PC-9 (cell line): ENCODE results near the gene FAM117A. TPM values are rescaled to one million over a fixed set of nuclear protein-coding genes. Genes with fewer than 3 reads are reported as not detected.

Source experiments
- BruUV-seq: library from RNA; stranded (reverse); fragments of 400-500 nt; replicated peaks from 2 replicates; lab custom pipeline; 2021; lab: Mats Ljungman, UMichigan
- CTCF ChIA-PET: fragments of 300-600 bp; sonication (Branson Sonifier 250); formaldehyde crosslinking; loops from one replicate; lab custom pipeline; 2022; ENCODE audit warnings: antibody characterized with exemption; lab: Charles Lee
- POLR2A ChIA-PET: fragments of 300-600 bp; sonication (Branson Sonifier 250); formaldehyde crosslinking; loops from one replicate; lab custom pipeline; 2022; ENCODE audit warnings: antibody characterized with exemption; ENCODE audit not compliant: unreplicated experiment; lab: Charles Lee
- DNase-seq, 2 experiments: peaks; one replicate each; pipeline versions ENCODE4 v3.0.0 to v3.0.0-alpha.2; 2015 to 2022; ENCODE audit warnings: mixed read lengths in 1 of 2
- H2AFZ ChIP-seq: fragments of 200-600 bp; sonication (generic); 2 replicates; pipeline ENCODE4 v1.8.1; 2017; ENCODE audit warnings: antibody characterized with exemption
- H3F3A ChIP-seq: fragments of 200-600 bp; sonication (generic); 2 replicates; pipeline ENCODE4 v1.8.1; 2017; ENCODE audit warnings: antibody characterized with exemption, mild to moderate bottlenecking, low read depth; ENCODE audit not compliant: insufficient read depth
- H3K27ac ChIP-seq: fragments of 200-600 bp; sonication (generic); 2 replicates; pipeline ENCODE4 v1.6.1; 2016; ENCODE audit warnings: mixed run types
- H3K27me3 ChIP-seq: fragments of 200-600 bp; sonication (generic); 2 replicates; pipeline ENCODE4 v1.6.1; 2016; ENCODE audit warnings: low read depth, mixed run types; ENCODE audit not compliant: insufficient read depth
- H3K36me3 ChIP-seq: fragments of 200-600 bp; sonication (generic); 2 replicates; pipeline ENCODE4 v1.6.1; 2016; ENCODE audit warnings: low read depth, mixed run types
- H3K4me1 ChIP-seq: fragments of 200-600 bp; sonication (generic); replicated peaks from 2 replicates; pipeline ENCODE4 v1.6.1; 2016; ENCODE audit warnings: mixed run types; ENCODE audit not compliant: insufficient read depth
- H3K4me2 ChIP-seq: fragments of 200-600 bp; sonication (generic); 2 replicates; pipeline ENCODE4 v1.6.1; 2017; ENCODE audit warnings: mixed run types
- H3K4me3 ChIP-seq: fragments of 200-600 bp; sonication (generic); 2 replicates; pipeline ENCODE4 v1.6.1; 2016; ENCODE audit warnings: mixed run types
- H3K79me2 ChIP-seq: fragments of 200-600 bp; sonication (generic); 2 replicates; pipeline ENCODE4 v1.6.1; 2017; ENCODE audit warnings: low read depth, mixed run types
- H3K9me2 ChIP-seq: fragments of 200-600 bp; sonication (generic); 2 replicates; pipeline ENCODE4 v1.8.1; 2017; ENCODE audit warnings: mild to moderate bottlenecking; ENCODE audit not compliant: insufficient read depth
- H3K9me3 ChIP-seq: fragments of 200-600 bp; sonication (generic); 2 replicates; pipeline ENCODE4 v1.8.1; 2016; ENCODE audit warnings: low read depth; ENCODE audit not compliant: insufficient read depth
- H4K20me1 ChIP-seq: fragments of 200-600 bp; sonication (generic); 2 replicates; pipeline ENCODE4 v1.8.1; 2017; ENCODE audit not compliant: insufficient read depth
- CTCF ChIP-seq: fragments of 200-600 bp; sonication (generic); conservative IDR thresholded peaks from 2 replicates; pipeline ENCODE4 v1.6.1; 2017; ENCODE audit warnings: mixed run types, antibody characterized with exemption, mild to moderate bottlenecking, moderate library complexity
- EZH2 ChIP-seq: fragments of 200-600 bp; sonication (generic); IDR thresholded peaks from 2 replicates; pipeline ENCODE4 v1.8.0; 2017; ENCODE audit warnings: antibody characterized with exemption, low read depth
- intact Hi-C: fragments of 100-400 bp; cut with micrococcal nuclease; formaldehyde crosslinking; loops from one replicate; pipeline ENCODE4 v1.10.0; 2022; ENCODE audit not compliant: unreplicated experiment
- total RNA-seq: library from RNA; stranded (reverse); gene quantifications from 2 replicates; pipeline ENCODE4 v1.2.3, GENCODE V29; 2021

The FAM117A gene
- total RNA-seq, 1 experiment from 2014 or later, result 15.0 TPM

DNA sequence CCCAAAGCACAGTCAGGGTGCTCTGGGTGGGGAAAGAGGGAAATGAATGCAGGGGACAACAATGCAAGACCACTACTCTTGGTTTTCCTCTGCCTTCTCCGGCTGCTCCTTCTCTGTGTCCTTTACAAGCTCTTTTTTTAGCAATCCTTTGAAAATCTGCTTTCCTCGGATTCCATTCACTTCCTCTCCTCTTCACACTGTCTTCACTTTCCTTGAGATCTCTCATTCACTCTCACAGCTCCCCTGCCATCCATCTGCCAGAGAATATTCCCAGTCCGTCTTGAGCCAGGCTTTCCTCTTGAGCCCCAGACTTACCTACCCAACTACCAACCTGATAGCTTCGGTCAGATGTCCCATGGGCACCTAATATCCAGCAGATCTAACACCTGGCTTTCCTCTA is 75.1 kb downstream of the FAM117A start:
- no TSS peak for BruUV-seq
- Histone ChIP-seq H3K9me3 (no peaks in the 10 kb centered on the region), H3K36me3 (no peaks in the 10 kb centered on the region), H3K4me1 (no peaks in the 10 kb centered on the region), H3K9me2 (no peaks in the 10 kb centered on the region), H3K79me2 (no peaks in the 10 kb centered on the region), H3F3A (peaks cover 15% of the 10 kb centered on the region), H3K27ac (no peak overlapping the region), H3K27me3 (peaks cover 16% of the 10 kb centered on the region; the same call in 1 of the 2 replicates), H2AFZ (no peak overlapping the region), H4K20me1 (no peaks in the 10 kb centered on the region), H3K4me2 (no peak overlapping the region), H3K4me3 (no peak overlapping the region)
- intact Hi-C loops, result no loop called here
- DNase-seq, result no peak
- ChIA-PET CTCF (no interaction called here), POLR2A (interaction anchor here (0.6 kb wide), 1 partner anchor 463 kb away, joined by 6 read pairs; no protein-coding TSS in a partner anchor)
- TF ChIP-seq EZH2 (no peak), CTCF (no peak)

DNA sequence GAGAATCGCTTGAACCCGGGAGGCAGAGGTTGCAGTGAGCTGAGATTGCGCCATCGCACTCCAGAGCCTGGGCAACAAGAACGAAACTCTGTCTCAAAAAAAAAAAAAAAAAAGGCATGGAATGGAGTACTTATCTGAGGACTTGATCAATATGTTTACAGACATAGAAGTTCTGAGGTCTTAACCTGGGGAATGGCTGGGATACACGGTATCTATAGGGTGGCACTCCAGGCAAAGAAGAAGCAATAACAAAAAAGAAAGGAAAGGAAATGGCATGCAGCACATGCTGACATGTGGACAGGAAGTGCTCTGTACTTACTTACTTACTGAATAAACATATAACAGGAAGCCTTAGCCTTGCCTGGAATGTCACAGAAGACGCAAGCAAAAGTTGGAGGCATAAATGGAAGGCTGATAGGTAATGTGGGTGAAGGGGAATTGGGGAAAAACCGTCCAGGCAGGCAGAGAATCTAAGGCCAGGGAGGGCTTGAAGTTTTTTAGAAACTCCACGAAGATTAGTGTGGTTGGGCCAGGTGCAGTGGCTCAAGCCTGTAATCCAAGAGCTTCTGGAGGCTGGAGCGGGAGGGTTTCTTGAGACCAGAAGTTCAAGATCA is 75.9 kb downstream of the FAM117A start:
- Histone ChIP-seq H3K9me3 (no peaks in the 10 kb centered on the region), H3K27me3 (peaks cover 16% of the 10 kb centered on the region; the same call in 1 of the 2 replicates), H3K36me3 (no peaks in the 10 kb centered on the region), H2AFZ (no peak overlapping the region), H3K4me2 (0 out of 2 replicates have a peak overlapping the region, but pooled peaks have one; percentile 5), H3K4me1 (no peaks in the 10 kb centered on the region), H4K20me1 (no peaks in the 10 kb centered on the region), H3K27ac (no peak overlapping the region), H3K4me3 (no peak overlapping the region), H3K9me2 (no peaks in the 10 kb centered on the region), H3F3A (peaks cover 16% of the 10 kb centered on the region), H3K79me2 (no peaks in the 10 kb centered on the region)
- TF ChIP-seq CTCF (no peak), EZH2 (no peak)
- POLR2A ChIA-PET, result no interaction called here
- no TSS peak for BruUV-seq
- intact Hi-C loops, result no loop called here
- no peak for DNase-seq
- CTCF ChIA-PET, result no interaction called here

DNA sequence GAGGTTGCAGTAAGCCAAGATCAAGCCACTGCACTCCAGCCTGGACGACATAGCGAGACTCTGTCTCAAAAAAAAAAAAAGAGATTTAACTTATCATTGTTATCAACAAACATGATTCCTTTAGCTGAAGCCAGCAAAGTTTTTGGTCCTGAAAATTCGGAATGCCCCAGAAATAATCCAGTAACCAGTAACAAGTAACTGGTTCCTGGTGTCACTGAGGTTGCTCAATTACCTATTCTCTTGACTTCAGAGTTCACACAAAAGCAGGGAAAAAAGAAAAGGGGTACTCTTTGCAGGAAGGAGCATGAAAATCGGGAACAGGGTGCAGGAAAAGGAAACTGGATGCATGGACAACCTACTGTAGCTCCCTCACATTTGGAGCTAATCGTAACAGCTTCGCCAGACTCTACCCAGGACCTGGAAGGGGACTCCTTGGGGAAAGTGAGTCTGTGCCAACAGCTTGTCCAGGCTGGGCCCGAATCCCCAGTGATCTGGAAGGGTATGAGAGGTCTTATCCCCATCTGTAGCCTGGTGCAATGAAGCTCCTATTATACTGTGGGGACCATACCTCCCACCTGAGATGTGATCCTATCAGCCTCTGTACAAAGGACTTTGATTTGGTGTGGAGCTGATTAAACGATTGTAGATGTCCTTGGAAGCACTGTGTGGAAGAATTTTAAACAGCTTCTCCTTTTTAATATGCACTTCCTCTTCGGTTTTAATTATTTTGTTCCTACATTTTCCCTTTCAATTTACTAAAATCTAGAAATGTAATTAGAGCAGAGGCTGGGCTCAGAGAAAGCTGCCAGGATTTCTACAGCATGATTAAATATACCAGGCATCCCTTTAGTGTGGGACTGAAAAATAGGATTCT is 82.6 kb downstream of the FAM117A start:
- H3K4me2 ChIP-seq, result no peak overlapping the region
- H3K4me3 ChIP-seq, result no peak overlapping the region
- no peaks in the 10 kb centered on the region for H3K9me2 ChIP-seq
- H2AFZ ChIP-seq, result no peak overlapping the region
- DNase-seq, result no peak
- no peak for TF ChIP-seq EZH2
- TF ChIP-seq CTCF, result no peak
- 0 out of 2 replicates have a peak, but pooled peaks cover 5% of the 10 kb centered on the region for H3F3A ChIP-seq
- H3K27ac ChIP-seq, result no peak overlapping the region
- no peaks in the 10 kb centered on the region for H3K9me3 ChIP-seq
- peaks cover 10% of the 10 kb centered on the region for H3K79me2 ChIP-seq
- intact Hi-C loops, result no loop called here
- POLR2A ChIA-PET, result no interaction called here
- peaks cover 8% of the 10 kb centered on the region; the same call in 1 of the 2 replicates for H4K20me1 ChIP-seq
- CTCF ChIA-PET, result no interaction called here
- peaks cover 7% of the 10 kb centered on the region for H3K4me1 ChIP-seq
- peaks cover 13% of the 10 kb centered on the region for H3K27me3 ChIP-seq
- H3K36me3 ChIP-seq, result no peaks in the 10 kb centered on the region
- no TSS peak for BruUV-seq
